Fibroblast of the aortic adventitia (primary cell): ENCODE data around the gene VPS35L. TPM values are rescaled to one million over a fixed set of nuclear protein-coding genes. Genes with fewer than 3 reads are reported as not detected.
"Not testable (repeated sequence)": the region's sequence is repeated elsewhere in the genome, so short reads cannot be mapped to it uniquely, and the experiment has no call there.

ENCODE experiments used
- DNase-seq: peaks from one replicate; pipeline ENCODE4 v3.0.0-alpha.2; 2010; ENCODE audit warnings: low read depth
- H3K4me3 ChIP-seq: 2 replicates; pipeline ENCODE4 v1.5.1; 2011; ENCODE audit warnings: low read depth, mild to moderate bottlenecking, control low read depth, low read length, moderate library complexity
- CTCF ChIP-seq: IDR thresholded peaks from 2 replicates; pipeline ENCODE4 v1.5.1; 2011; ENCODE audit warnings: mild to moderate bottlenecking, low read length, control low read depth, inconsistent platforms; ENCODE audit not compliant: insufficient read depth
- total RNA-seq: library from RNA; depleted of rRNA; stranded (reverse); fragments of >200 nt; gene quantifications from 2 replicates; pipeline ENCODE4 v1.2.3, GENCODE V29; 2012; ENCODE audit warnings: low replicate concordance

The VPS35L gene
- total RNA-seq, 1 donor = 67.7 TPM

DNA sequence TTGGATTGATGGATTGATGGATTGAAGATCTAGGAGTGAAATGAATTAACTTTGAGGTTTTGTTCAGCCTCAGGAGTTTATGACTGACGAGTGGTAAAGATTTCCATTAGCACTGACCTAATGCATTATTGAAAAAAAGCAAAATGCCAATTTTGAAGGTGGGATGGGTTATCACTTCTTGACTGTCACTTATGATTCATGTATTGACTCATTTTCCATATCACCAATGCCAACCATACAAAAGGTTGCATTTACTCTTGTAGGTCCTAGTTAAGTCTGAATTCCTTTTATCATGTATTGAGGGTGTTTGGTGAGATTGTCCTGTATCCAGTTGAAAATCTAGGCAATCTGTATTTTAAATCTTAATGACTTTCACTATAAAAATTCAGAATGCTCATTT lies 104.9 kb downstream of the VPS35L start:
- DNase-seq = no peak
- H3K4me3 ChIP-seq = no peak overlapping the region
- TF ChIP-seq CTCF = no peak

- no peak overlapping the region for H3K4me3 ChIP-seq
- DNase-seq = no peak
- TF ChIP-seq CTCF = no peak
Measured at GRCh38 chr16:19662351-19662750, 106.8 kb downstream of the VPS35L start.

DNA sequence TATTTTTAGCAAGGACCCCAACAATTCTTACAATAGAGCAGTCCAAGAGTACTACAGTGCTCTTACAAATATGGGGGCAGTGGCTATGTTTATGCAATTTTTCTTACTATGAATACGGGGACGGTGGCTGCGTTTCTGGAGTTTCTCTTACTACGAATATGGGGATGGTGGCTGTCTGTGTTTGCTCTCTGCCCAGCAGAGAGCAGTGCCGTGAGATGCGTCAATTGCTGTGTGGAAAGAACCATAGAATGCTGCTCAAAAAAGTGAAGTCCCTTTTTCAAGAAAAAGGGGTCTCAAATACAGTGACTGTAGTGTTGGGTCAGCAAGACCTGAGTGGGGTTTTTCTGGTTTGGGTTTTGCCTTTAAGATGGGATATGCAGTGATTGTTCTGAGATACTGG lies 108.7 kb downstream of the VPS35L start:
- H3K4me3 ChIP-seq = no peak overlapping the region
- TF ChIP-seq CTCF = no peak
- no peak for DNase-seq

DNA sequence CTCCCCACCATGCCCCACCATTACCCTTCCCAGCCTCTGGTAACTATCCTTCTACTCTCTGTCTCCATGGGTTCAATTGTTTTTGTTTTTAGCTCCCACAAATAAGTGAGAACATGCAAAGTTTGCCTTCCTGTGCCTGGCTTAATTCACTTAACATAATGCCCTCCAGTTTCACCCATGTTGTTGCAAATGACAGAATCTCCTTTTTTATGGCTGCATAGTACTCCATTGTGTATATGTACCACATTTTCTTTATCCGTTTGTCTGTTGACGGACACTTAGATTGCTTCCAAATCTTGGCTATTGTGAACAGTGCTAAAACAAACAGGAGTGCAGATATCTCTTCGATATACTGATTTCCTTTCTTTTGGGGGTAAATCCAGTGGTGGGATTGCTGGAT lies 109.8 kb downstream of the VPS35L start:
- H3K4me3 ChIP-seq, DNase-seq: not testable (repeated sequence)

DNA sequence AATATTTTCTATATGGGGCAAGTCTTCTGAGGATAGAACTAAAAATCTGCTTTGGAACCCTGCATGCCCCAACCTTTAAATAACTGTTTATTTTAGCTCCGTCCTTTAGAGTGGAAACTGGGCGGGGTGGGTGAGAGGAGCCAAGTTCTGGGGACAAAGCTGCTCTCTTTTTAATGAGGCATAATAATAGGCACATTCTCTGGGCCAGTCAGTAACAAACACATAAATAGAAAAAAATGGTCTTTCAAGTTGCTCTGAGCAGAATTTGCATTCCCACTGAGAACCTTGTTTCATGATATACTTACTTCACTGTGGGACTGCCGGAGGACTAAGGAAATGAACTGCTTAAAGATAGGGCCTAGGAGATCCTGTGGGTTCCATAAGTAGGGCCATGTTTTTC lies 111.0 kb downstream of the VPS35L start:
- no peak for TF ChIP-seq CTCF
- H3K4me3 ChIP-seq = no peak overlapping the region
- DNase-seq = no peak

- no peak for TF ChIP-seq CTCF
- DNase-seq = no peak
Measured at GRCh38 chr16:19672378-19672777, 116.9 kb downstream of the VPS35L start.

GRCh38 chr16:19674485-19674884 lies 119.0 kb downstream of the VPS35L start:
- TF ChIP-seq CTCF = no peak
- no peak for DNase-seq

More at GRCh38 chr16:19672378-19672777, 116.9 kb downstream of the VPS35L start:
- H3K4me3 ChIP-seq = no peak overlapping the region

DNA sequence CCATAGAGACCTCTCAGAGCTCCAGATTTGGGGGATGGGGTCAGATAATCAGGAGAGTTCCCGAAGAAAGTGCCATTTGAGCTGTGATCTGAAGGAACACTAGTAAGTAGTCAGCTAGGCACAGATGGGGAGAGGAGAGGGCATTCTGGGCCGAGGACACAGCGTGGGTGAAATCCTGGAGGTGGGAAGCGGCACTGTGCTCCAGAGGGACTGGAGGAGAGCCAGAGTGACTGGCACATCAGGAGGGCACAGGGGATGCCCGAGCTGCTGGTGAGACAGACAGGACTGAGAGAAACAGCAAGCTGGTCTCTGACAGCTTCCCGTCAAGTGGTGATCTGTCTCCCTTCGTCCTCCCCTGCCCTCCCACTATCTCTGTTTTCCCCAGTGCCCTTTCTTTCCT lies 121.9 kb downstream of the VPS35L start:
- no peak for TF ChIP-seq CTCF

More at GRCh38 chr16:19674485-19674884, 119.0 kb downstream of the VPS35L start:
- no peak overlapping the region for H3K4me3 ChIP-seq

More for the DNA sequence above, 121.9 kb downstream of the VPS35L start:
- no peak overlapping the region for H3K4me3 ChIP-seq
- no peak for DNase-seq
